Stimulated activated memory B cell treated with anti-CD40 and anti-IgM and Interleukin-4, amounts not matched to agents 10 μg/mL and 1 μg/mL and 100 μg/mL, for 72 hours (primary cell): ENCODE measurements around the gene SCD5.

Source experiments
- ATAC-seq: fragments of 150-1000 bp; cut with Tn5 transposase; 2 replicates; pipeline ENCODE4 v1.10.0; 2021
- H3K27ac Mint-ChIP-seq: one replicate; pipeline ENCODE4 v1.8.0; 2022; ENCODE audit warnings: mild to moderate bottlenecking, mixed read lengths
- H3K27me3 Mint-ChIP-seq: one replicate; pipeline ENCODE4 v1.8.0; 2022; ENCODE audit warnings: mixed read lengths
- H3K36me3 Mint-ChIP-seq: one replicate; pipeline ENCODE4 v1.8.0; 2022; ENCODE audit warnings: mixed read lengths
- H3K4me1 Mint-ChIP-seq: one replicate; pipeline ENCODE4 v1.8.0; 2022; ENCODE audit warnings: mixed read lengths
- H3K4me3 Mint-ChIP-seq: one replicate; pipeline ENCODE4 v1.8.0; 2022; ENCODE audit warnings: mild to moderate bottlenecking, moderate library complexity, mixed read lengths
- H3K9me3 Mint-ChIP-seq: one replicate; pipeline ENCODE4 v1.8.0; 2022; ENCODE audit warnings: mixed read lengths

The SCD5 gene

DNA sequence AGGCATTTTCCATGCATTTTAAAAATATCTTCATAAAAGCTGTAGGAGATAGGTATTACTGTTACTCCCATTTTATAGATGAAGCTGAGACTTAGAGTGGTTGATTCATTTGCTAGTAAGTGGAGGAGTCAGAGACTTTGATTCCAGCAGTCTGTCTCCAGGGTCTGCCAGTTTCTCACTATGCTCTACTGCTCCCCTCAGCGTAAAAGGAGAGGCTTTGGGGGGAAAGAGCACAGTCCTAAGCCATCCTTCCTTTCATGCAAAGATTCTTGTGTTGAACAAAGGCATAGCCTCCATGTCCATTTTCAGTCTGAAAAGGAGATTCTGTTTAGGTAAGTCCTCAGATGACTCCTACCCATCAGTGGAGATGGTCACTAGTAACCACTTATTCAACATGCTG is 119.1 kb downstream of the SCD5 start:
- H3K36me3 Mint-ChIP-seq = no peaks in the 10 kb centered on the region
- peaks cover 20% of the 10 kb centered on the region for H3K27me3 Mint-ChIP-seq
- H3K9me3 Mint-ChIP-seq = no peaks in the 10 kb centered on the region
- H3K27ac Mint-ChIP-seq = no peak overlapping the region
- ATAC-seq = no peak
- no peak overlapping the region for H3K4me3 Mint-ChIP-seq
- H3K4me1 Mint-ChIP-seq = no peaks in the 10 kb centered on the region

GRCh38 chr4:82678051-82678450 is 120.5 kb downstream of the SCD5 start:
- H3K27me3 Mint-ChIP-seq = peaks cover 20% of the 10 kb centered on the region
- no peaks in the 10 kb centered on the region for H3K36me3 Mint-ChIP-seq
- no peak overlapping the region for H3K4me3 Mint-ChIP-seq
- H3K4me1 Mint-ChIP-seq = no peaks in the 10 kb centered on the region
- no peak overlapping the region for H3K27ac Mint-ChIP-seq
- ATAC-seq = no peak
- H3K9me3 Mint-ChIP-seq = no peaks in the 10 kb centered on the region

DNA sequence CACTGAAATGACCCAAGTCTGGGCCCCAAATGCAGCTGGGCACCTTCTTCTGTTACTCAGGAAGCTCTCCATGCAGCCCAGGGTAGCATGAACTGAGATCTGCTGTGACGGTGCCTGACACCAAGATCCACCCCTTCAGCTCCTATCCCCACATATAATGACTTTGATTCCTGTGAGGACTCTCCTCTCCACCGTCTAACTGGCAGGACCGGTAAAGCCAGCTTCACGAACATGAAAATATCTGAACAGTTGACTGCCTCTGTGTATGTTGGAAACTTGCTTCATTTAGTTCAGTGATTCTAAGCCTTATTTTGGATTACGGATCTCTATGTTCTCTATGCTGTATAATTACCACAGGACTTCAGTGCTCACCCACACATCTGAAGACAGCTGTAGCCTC is 121.3 kb downstream of the SCD5 start:
- Mint-ChIP-seq H3K36me3 (no peaks in the 10 kb centered on the region), H3K4me1 (no peaks in the 10 kb centered on the region), H3K27ac (no peak overlapping the region), H3K9me3 (no peaks in the 10 kb centered on the region), H3K27me3 (peaks cover 19% of the 10 kb centered on the region), H3K4me3 (no peak overlapping the region)
- peak; percentile 35 for ATAC-seq

- no peak overlapping the region for H3K27ac Mint-ChIP-seq
- H3K4me3 Mint-ChIP-seq = no peak overlapping the region
- no peak for ATAC-seq
- H3K27me3 Mint-ChIP-seq = peaks cover 33% of the 10 kb centered on the region
- H3K4me1 Mint-ChIP-seq = no peaks in the 10 kb centered on the region
- H3K9me3 Mint-ChIP-seq = peaks cover 13% of the 10 kb centered on the region
- H3K36me3 Mint-ChIP-seq = no peaks in the 10 kb centered on the region
Observed at GRCh38 chr4:82667761-82668480, 130.7 kb downstream of the SCD5 start.

DNA sequence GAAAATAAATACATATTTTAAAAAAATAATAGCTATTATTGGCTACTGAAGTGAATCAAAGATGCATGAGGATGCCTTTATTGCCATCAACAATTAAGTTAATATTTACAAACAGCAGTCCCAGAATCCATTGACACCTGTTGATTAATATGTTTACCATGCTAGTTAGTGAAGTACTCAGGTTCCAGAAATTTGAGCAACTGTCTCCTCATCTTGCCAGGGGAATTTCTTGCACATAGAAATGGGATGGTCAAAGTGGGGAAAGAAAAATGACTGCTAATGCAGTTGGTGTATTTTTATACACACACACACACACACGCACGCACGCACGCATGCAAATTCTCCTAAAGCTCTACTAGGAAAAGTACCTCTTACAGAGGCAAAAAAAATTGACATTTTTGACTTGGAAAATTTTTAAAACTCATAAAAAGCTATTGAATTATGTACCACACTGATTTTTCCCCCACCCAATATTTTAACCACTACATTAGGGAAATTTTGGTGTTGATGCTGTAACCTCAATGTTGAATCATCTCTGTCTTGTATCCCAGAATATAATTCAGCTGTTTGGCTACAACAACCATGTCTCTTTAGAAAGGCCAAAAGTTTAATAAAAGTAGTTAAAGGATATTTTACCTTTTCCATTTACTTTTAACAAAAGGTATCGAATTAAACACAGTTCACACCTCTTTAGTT is 131.5 kb downstream of the SCD5 start:
- peaks cover 13% of the 10 kb centered on the region for H3K9me3 Mint-ChIP-seq
- no peak overlapping the region for H3K27ac Mint-ChIP-seq
- peaks cover 37% of the 10 kb centered on the region for H3K27me3 Mint-ChIP-seq
- no peak overlapping the region for H3K4me3 Mint-ChIP-seq
- no peaks in the 10 kb centered on the region for H3K4me1 Mint-ChIP-seq
- no peak for ATAC-seq
- H3K36me3 Mint-ChIP-seq = no peaks in the 10 kb centered on the region

GRCh38 chr4:82661181-82661992 is 137.2 kb downstream of the SCD5 start:
- no peak overlapping the region for H3K4me3 Mint-ChIP-seq
- peaks cover 35% of the 10 kb centered on the region for H3K27me3 Mint-ChIP-seq
- no peaks in the 10 kb centered on the region for H3K4me1 Mint-ChIP-seq
- H3K27ac Mint-ChIP-seq = no peak overlapping the region
- H3K9me3 Mint-ChIP-seq = peaks cover 4% of the 10 kb centered on the region
- no peaks in the 10 kb centered on the region for H3K36me3 Mint-ChIP-seq
- no peak for ATAC-seq

DNA sequence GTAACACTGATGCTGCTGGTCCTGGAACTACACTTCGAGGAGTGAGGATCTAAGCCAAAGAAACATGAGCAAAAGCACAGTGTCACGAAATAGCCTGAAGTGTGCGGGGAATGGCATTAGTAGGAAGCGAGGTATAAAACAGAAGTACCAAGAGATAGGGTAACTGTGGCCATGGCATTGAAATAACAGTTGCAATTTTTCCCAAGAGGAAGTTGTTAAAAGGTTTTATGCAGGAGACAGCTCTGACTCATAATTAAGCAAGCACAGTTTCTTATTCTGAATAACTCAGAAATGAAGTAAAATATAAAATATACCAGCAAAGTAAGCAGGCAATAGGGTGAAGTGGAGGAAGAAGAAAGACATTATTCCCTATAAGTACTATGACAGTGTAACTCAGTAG is 146.5 kb downstream of the SCD5 start:
- ATAC-seq = no peak
- Mint-ChIP-seq H3K4me3 (no peak overlapping the region), H3K9me3 (no peaks in the 10 kb centered on the region), H3K27me3 (no peaks in the 10 kb centered on the region), H3K4me1 (no peaks in the 10 kb centered on the region), H3K36me3 (no peaks in the 10 kb centered on the region), H3K27ac (no peak overlapping the region)

DNA sequence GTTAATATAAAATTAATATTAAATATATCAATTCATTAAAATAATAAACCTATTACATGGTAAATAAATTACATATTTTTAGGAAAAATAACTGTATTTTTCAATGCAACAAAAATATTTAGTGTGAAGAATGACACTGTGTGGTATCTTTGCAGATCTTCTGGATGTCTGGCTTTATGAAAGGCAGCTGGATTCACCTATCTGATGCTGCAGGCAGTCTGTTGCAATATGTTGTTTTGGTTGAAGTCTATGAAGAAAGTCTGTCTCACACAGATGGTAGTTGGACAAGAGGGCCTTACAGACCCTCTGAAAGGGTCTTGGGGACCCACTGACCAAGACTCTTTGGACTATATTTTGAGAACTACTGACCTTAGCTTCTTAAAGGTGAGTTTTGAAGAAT is 147.7 kb downstream of the SCD5 start:
- H3K4me1 Mint-ChIP-seq = no peaks in the 10 kb centered on the region
- no peak overlapping the region for H3K27ac Mint-ChIP-seq
- no peak overlapping the region for H3K4me3 Mint-ChIP-seq
- no peaks in the 10 kb centered on the region for H3K9me3 Mint-ChIP-seq
- no peak for ATAC-seq
- H3K36me3 Mint-ChIP-seq = no peaks in the 10 kb centered on the region
- no peaks in the 10 kb centered on the region for H3K27me3 Mint-ChIP-seq

DNA sequence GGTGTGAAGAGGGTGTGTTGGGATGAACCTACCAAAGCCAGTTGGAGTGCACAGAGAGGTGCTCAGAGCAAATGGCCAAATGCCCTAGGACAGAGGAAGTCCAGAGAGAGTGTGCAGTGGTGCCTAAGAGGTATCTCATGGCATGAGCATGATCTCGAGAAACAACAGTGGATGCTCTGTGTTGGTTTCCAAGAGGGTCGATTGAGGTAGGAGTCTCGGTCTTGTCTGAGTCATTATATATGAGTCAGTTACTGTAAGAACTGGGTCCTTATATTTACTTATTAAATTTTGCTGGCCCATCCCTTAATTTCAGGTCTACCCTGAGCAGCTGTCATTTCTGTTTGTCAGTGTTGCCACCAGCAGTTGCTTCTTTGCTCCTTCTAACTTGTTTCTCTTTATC is 150.2 kb downstream of the SCD5 start:
- H3K27me3 Mint-ChIP-seq = no peaks in the 10 kb centered on the region
- no peaks in the 10 kb centered on the region for H3K4me1 Mint-ChIP-seq
- no peak overlapping the region for H3K4me3 Mint-ChIP-seq
- H3K36me3 Mint-ChIP-seq = no peaks in the 10 kb centered on the region
- H3K9me3 Mint-ChIP-seq = no peaks in the 10 kb centered on the region
- no peak overlapping the region for H3K27ac Mint-ChIP-seq
- peak; percentile 35 for ATAC-seq

DNA sequence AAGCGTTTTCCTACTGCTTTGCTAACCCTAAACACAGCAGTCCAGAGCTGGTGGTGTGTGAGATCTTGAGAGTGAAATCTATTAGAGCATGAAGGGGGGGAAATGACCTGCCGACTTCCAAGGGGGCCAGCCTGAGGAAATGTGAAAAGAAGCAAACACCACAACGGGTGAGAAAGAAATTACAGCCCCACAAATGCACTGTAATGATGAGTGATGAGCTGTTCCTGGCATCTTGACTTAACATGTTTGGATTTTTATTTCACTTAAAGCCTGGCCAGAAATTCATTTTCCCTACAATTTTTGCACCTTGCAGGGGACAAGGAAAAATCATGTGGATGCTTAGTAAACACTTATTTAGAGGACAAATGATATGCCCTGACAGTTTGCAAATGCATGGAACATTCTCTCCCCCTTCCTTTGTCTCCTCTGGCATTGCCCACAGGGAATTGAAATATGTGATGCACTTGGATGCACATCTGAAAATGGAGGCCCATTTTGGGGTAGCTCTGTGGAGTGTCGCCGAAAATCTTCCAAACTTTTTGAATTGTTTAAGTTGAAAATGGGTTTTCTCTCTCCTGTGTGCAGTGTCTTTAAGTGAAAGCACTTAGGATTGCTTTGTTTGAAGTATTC is 152.5 kb downstream of the SCD5 start:
- Mint-ChIP-seq H3K27ac (no peak overlapping the region), H3K36me3 (no peaks in the 10 kb centered on the region), H3K4me3 (no peak overlapping the region), H3K9me3 (no peaks in the 10 kb centered on the region), H3K4me1 (no peaks in the 10 kb centered on the region), H3K27me3 (peaks cover 14% of the 10 kb centered on the region)
- ATAC-seq = no peak

GRCh38 chr4:82644734-82645126 is 153.9 kb downstream of the SCD5 start:
- no peaks in the 10 kb centered on the region for H3K9me3 Mint-ChIP-seq
- H3K36me3 Mint-ChIP-seq = no peaks in the 10 kb centered on the region
- no peak overlapping the region for H3K27ac Mint-ChIP-seq
- no peak overlapping the region for H3K4me3 Mint-ChIP-seq
- H3K27me3 Mint-ChIP-seq = peaks cover 25% of the 10 kb centered on the region
- ATAC-seq = no peak
- no peaks in the 10 kb centered on the region for H3K4me1 Mint-ChIP-seq

DNA sequence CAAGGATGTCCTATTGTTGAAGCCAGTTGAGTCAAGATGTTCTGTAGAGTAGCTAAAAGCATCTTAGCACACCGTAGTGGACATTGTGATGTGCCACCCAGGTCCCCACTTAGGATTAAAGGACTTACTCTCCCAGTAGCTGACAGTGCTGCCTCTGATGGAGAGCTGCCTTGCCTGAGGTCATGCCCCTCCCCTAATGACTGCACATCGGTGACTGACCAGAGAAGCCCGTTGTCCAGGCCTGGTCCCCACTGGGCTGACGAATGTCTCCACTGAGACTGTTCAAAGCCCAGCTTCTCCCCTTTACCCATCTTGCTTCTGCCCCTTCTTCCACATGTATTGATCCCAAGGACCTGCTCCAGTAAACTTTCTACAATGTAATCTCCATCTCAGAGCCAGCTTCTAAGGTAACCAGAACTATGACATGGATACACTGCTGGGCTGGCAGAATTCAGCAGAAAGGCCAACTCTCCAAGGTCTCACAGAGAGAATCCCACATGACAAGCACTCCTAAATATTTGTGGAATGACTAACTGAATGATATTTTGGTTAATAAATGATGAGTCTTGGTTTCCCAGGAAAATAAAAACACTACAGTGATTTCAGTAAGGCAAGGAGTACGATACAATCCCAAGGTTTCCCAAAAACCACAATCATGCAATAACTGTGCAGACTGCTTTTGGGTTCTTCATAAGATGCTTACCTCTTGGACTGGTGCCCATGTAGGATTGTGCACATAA is 154.4 kb downstream of the SCD5 start:
- H3K4me1 Mint-ChIP-seq = no peaks in the 10 kb centered on the region
- H3K4me3 Mint-ChIP-seq = no peak overlapping the region
- ATAC-seq = no peak
- H3K36me3 Mint-ChIP-seq = no peaks in the 10 kb centered on the region
- H3K27ac Mint-ChIP-seq = no peak overlapping the region
- H3K27me3 Mint-ChIP-seq = peaks cover 31% of the 10 kb centered on the region
- H3K9me3 Mint-ChIP-seq = no peaks in the 10 kb centered on the region

GRCh38 chr4:82642331-82642730 is 156.3 kb downstream of the SCD5 start:
- peak; percentile 14 for ATAC-seq
- peaks cover 35% of the 10 kb centered on the region for H3K27me3 Mint-ChIP-seq
- H3K27ac Mint-ChIP-seq = no peak overlapping the region
- no peak overlapping the region for H3K4me3 Mint-ChIP-seq
- no peaks in the 10 kb centered on the region for H3K4me1 Mint-ChIP-seq
- H3K36me3 Mint-ChIP-seq = no peaks in the 10 kb centered on the region
- H3K9me3 Mint-ChIP-seq = no peaks in the 10 kb centered on the region

GRCh38 chr4:82640540-82640939 is 158.1 kb downstream of the SCD5 start:
- no peak for ATAC-seq
- Mint-ChIP-seq H3K9me3 (no peaks in the 10 kb centered on the region), H3K4me3 (no peak overlapping the region), H3K27me3 (peaks cover 45% of the 10 kb centered on the region), H3K4me1 (no peaks in the 10 kb centered on the region), H3K27ac (no peak overlapping the region), H3K36me3 (no peaks in the 10 kb centered on the region)

DNA sequence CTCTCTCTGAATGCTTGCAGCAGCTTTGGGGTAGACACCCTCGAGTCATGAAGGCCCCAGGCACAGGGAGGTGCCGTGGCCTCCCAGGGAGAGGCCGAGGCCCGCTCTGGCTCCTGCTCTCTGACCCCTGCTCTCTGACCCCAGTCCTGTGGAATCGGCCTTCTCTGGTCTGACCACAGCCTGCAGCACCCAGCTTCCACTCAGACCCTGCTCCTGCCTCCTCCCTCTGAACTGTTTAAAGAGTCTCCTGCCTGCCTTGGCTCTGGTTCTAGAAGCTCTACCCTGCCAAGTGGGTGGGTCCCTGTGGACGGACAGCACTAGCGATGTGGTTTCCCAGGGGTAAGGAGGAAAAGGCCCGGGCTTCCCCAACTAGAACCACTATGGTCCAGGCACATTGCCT is 158.6 kb downstream of the SCD5 start:
- H3K36me3 Mint-ChIP-seq = no peaks in the 10 kb centered on the region
- no peak for ATAC-seq
- no peak overlapping the region for H3K4me3 Mint-ChIP-seq
- H3K27ac Mint-ChIP-seq = no peak overlapping the region
- H3K4me1 Mint-ChIP-seq = no peaks in the 10 kb centered on the region
- peaks cover 45% of the 10 kb centered on the region for H3K27me3 Mint-ChIP-seq
- H3K9me3 Mint-ChIP-seq = no peaks in the 10 kb centered on the region
